NCI-H187 treated with DMSO at 0.1 percent for 48 hours (cell line): ENCODE results near the gene EMSY.

Source experiments
- DNase-seq: peaks from one replicate; lab custom pipeline; 2025; lab: John Stamatoyannopoulos, UW

EMSY gene

GRCh38 chr11:76597533-76598425 is 153.0 kb downstream of the EMSY start:
- no peak for DNase-seq

- DNase-seq: no peak
Measured at GRCh38 chr11:76598426-76598839, 153.6 kb downstream of the EMSY start.

DNA sequence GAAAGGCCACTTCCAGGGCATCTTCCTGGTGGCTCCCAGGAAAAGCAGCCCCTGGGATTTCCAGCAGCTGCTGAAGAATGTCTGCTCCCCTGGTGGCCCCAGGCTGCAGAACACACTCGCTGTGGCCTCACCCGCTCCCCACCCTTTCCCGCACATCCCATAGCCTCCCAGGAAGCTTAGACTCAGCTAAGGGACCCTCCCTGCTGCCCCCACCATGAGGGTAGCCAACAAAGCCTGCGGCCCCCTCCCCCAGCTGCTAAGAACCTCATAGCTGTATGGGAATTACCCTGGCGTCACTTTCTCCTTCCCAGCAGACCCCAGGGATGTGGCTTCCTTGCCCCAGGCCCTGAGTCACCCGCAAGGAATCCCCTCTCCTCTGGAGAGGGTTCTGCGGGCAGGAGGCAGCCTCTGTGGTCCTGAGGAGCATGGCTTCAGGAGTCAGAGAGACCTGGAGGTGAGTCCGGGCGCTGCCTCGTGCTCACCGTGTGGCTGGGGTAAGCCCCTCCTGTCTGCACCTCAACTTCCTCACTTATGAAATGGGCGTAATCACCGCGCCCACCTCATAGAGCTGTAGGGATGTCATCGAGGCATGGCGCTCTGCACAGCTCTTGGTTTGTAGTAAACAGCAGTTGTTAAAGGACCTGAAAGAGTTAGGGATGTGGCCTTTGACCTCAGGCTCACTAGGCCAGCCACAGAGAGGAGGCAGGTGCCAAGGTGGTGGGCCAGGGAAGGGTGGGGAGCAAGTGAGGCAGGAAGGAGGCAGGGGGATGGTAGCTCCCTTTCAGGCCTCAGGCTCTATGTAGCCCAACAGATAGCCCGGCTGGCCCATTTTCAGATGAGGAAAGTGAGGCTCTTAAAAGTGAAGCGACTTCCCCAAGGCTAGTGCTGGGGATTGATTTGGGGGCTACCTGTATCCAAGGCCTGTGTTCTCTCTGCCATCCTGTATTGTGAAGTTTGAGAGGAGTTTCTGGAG is 154.5 kb downstream of the EMSY start:
- no peak for DNase-seq

- no peak for DNase-seq
Measured at GRCh38 chr11:76600124-76600655, 155.4 kb downstream of the EMSY start.

DNA sequence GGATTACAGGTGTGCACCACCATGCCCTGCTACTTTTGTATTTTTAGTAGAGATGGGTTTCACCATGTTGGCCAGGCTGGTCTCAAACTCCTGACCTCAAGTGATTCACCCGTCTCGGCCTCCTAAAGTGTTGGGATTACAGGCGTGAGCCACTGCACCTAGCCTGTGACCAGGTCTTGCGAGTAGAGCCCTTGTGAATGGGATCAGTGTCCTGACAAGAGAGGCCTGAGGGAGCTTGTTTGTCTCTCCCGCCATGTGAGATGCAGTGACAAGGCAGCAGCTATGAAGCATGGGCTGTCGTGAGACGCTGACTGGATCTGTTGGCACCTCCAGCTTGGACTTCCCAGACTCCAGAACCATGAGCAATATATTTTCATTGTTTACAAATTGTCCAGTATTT is 156.5 kb downstream of the EMSY start:
- DNase-seq: no peak

DNA sequence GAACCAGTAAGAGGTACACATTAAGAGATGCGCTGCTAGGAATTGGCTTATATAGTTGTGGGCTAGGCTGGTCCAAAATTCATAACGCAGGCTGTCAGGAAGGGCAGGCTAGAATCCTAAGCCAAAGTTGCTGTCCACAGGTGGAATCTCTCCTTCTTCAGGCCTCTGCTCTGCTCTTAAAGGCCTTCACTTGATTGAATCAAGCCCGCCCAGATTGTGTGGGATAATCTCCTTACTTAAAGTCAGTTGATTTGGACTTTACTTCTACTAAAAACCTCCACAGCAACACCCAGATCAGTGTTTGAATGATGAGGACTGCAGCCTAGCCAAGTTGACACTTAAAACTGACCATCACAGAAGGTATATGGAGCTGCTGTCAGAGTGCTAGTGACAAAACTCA is 156.9 kb downstream of the EMSY start:
- no peak for DNase-seq

- no peak for DNase-seq
Measured at GRCh38 chr11:76602431-76602861, 157.6 kb downstream of the EMSY start.
